PFSK-1 (cell line): ENCODE measurements around the gene BROX.

Experiments used
- FOXP2 ChIP-seq: optimal IDR thresholded peaks from 2 replicates; pipeline ENCODE3; 2011; ENCODE audit warnings: borderline replicate concordance, control low read depth, inconsistent platforms; ENCODE audit not compliant: insufficient read depth; ENCODE audit errors: extremely low read length, extremely low read depth
- POLR2AphosphoS5 ChIP-seq: IDR thresholded peaks from 2 replicates; pipeline ENCODE4 v1.6.1; 2012; ENCODE audit warnings: low read depth, mild to moderate bottlenecking, control low read depth, low read length, moderate library complexity
- TAF1 ChIP-seq: IDR thresholded peaks from 2 replicates; pipeline ENCODE4 v1.6.1; 2012; ENCODE audit warnings: low read length, control low read depth, borderline replicate concordance; ENCODE audit not compliant: insufficient read depth

GRCh38 chr1:222665964-222666363, 46.4 kb upstream of the BROX start:
- TF ChIP-seq POLR2AphosphoS5 (no peak), FOXP2 (no peak), TAF1 (no peak)
